ENCODE measurements around the gene PLA2G5. TPM values are rescaled to one million over a fixed set of nuclear protein-coding genes. Genes with fewer than 3 reads are reported as not detected.
"Not testable (repeated sequence)": the region's sequence is repeated elsewhere in the genome, so short reads cannot be mapped to it uniquely, and the experiment has no call there.

Gene PLA2G5
- not detected for polyA plus RNA-seq

- Mint-ChIP-seq H3K36me3 (no peaks in the 10 kb centered on the region), H3K27me3 (ENCODE audit: low read depth in 3 of 3) (peaks cover 0 to 5% (median 2%) of the 10 kb centered on the region in 3 donors), H3K4me3 (no peak within 1 kb of the TSS), H3K27ac (no peak within 1 kb of the TSS), H3K9me3 (no peaks in the 10 kb centered on the region), H3K4me1 (no peaks in the 10 kb centered on the region)
- DNase-seq = no peak
Observed at GRCh38 chr1:20069874-20070273, at the start of gene PLA2G5. Gene PLA2G5 (plus strand): TSS chr1:20070194. CDS start chr1:20084831, 14,637 bp downstream.

- peaks cover 12 to 19% (median 13%) of the 10 kb centered on the region in 3 donors for H3K27me3 Mint-ChIP-seq (ENCODE audit: low read depth in 3 of 3)
Observed at GRCh38 chr1:20028125-20028524, 41.9 kb upstream of the PLA2G5 start.

GRCh38 chr1:20028726-20029125 is 41.3 kb upstream of the PLA2G5 start:
- Mint-ChIP-seq H3K27me3 (ENCODE audit: low read depth in 3 of 3) (peaks cover 10 to 21% (median 12%) of the 10 kb centered on the region in 3 donors), H3K9me3 (peaks cover 0 to 6% (median 3%) of the 10 kb centered on the region in 6 donors), H3K27ac (no peak overlapping the region), H3K4me1 (no peaks in the 10 kb centered on the region), H3K36me3 (peaks cover 0 to 5% (median 3%) of the 10 kb centered on the region in 3 donors), H3K4me3 (no peak overlapping the region)
- no peak for DNase-seq

More at GRCh38 chr1:20028125-20028524, 41.9 kb upstream of the PLA2G5 start:
- Mint-ChIP-seq H3K4me1 (no peaks in the 10 kb centered on the region), H3K27ac (no peak overlapping the region), H3K4me3 (no peak overlapping the region), H3K9me3 (peaks cover 0 to 7% (median 2%) of the 10 kb centered on the region in 6 donors), H3K36me3 (peaks cover 0 to 1% (median under 1%) of the 10 kb centered on the region in 3 donors)
- no peak for DNase-seq

GRCh38 chr1:20029178-20029912 is 40.6 kb upstream of the PLA2G5 start:
- Mint-ChIP-seq H3K9me3 (peaks cover 2 to 7% (median 6%) of the 10 kb centered on the region in 6 donors), H3K27me3 (ENCODE audit: low read depth in 3 of 3) (peaks cover 7 to 25% (median 10%) of the 10 kb centered on the region in 3 donors), H3K27ac (no peak overlapping the region), H3K4me3 (no peak overlapping the region), H3K4me1 (no peaks in the 10 kb centered on the region), H3K36me3 (peaks cover 0 to 11% (median 6%) of the 10 kb centered on the region in 3 donors)
- DNase-seq = no peak

- peaks cover 12 to 22% (median 14%) of the 10 kb centered on the region in 3 donors for H3K27me3 Mint-ChIP-seq (ENCODE audit: low read depth in 3 of 3)
- not testable (repeated sequence) for DNase-seq, H3K4me1 Mint-ChIP-seq, H3K4me3 Mint-ChIP-seq, H3K27ac Mint-ChIP-seq
- peaks cover 11 to 19% (median 11%) of the 10 kb centered on the region in 6 donors for H3K9me3 Mint-ChIP-seq
- peaks cover 0 to 15% (median 11%) of the 10 kb centered on the region in 3 donors for H3K36me3 Mint-ChIP-seq
Observed at GRCh38 chr1:20030436-20031151, 39.4 kb upstream of the PLA2G5 start.

GRCh38 chr1:20031161-20031560 is 38.8 kb upstream of the PLA2G5 start:
- Mint-ChIP-seq H3K4me1 (no peaks in the 10 kb centered on the region), H3K27ac (no peak overlapping the region), H3K27me3 (ENCODE audit: low read depth in 3 of 3) (peaks cover 12 to 19% (median 14%) of the 10 kb centered on the region in 3 donors), H3K9me3 (peaks cover 13 to 25% (median 16%) of the 10 kb centered on the region in 6 donors), H3K36me3 (peaks cover 2 to 19% (median 13%) of the 10 kb centered on the region in 3 donors), H3K4me3 (no peak overlapping the region)
- no peak for DNase-seq

GRCh38 chr1:20031836-20032235 is 38.2 kb upstream of the PLA2G5 start:
- Mint-ChIP-seq H3K4me1 (no peaks in the 10 kb centered on the region), H3K9me3 (peaks cover 13 to 31% (median 21%) of the 10 kb centered on the region in 6 donors), H3K36me3 (peaks cover 3 to 20% (median 14%) of the 10 kb centered on the region in 3 donors), H3K4me3 (no peak overlapping the region), H3K27me3 (ENCODE audit: low read depth in 3 of 3) (peaks cover 7 to 16% (median 12%) of the 10 kb centered on the region in 3 donors), H3K27ac (no peak overlapping the region)
- DNase-seq = no peak

GRCh38 chr1:20032425-20032824 is 37.6 kb upstream of the PLA2G5 start:
- Mint-ChIP-seq H3K9me3 (peaks cover 13 to 37% (median 23%) of the 10 kb centered on the region in 6 donors), H3K27ac (no peak overlapping the region), H3K36me3 (peaks cover 3 to 23% (median 14%) of the 10 kb centered on the region in 3 donors), H3K4me1 (peaks cover 5% of the 10 kb centered on the region in 2 donors), H3K27me3 (ENCODE audit: low read depth in 3 of 3) (peaks cover 4 to 21% (median 12%) of the 10 kb centered on the region in 3 donors), H3K4me3 (no peak overlapping the region)
- DNase-seq = no peak

- Mint-ChIP-seq H3K27ac (no peak overlapping the region), H3K27me3 (ENCODE audit: low read depth in 3 of 3) (peaks cover 4 to 18% (median 13%) of the 10 kb centered on the region in 3 donors), H3K36me3 (peaks cover 3 to 23% (median 14%) of the 10 kb centered on the region in 3 donors), H3K9me3 (peaks cover 14 to 37% (median 23%) of the 10 kb centered on the region in 6 donors), H3K4me1 (peaks cover 15% of the 10 kb centered on the region in 2 donors), H3K4me3 (no peak overlapping the region)
- DNase-seq = no peak
Observed at GRCh38 chr1:20033420-20033819, 36.6 kb upstream of the PLA2G5 start.

GRCh38 chr1:20035114-20035513 is 34.9 kb upstream of the PLA2G5 start:
- H3K9me3 Mint-ChIP-seq = peaks cover 14 to 37% (median 23%) of the 10 kb centered on the region in 6 donors
- peaks cover 3 to 23% (median 14%) of the 10 kb centered on the region in 3 donors for H3K36me3 Mint-ChIP-seq
- no peak overlapping the region for H3K4me3 Mint-ChIP-seq
- no peak overlapping the region for H3K27ac Mint-ChIP-seq
- peaks cover 17 to 18% of the 10 kb centered on the region in 2 donors for H3K4me1 Mint-ChIP-seq
- H3K27me3 Mint-ChIP-seq (ENCODE audit: low read depth in 3 of 3) = peaks cover 2 to 14% (median 11%) of the 10 kb centered on the region in 3 donors
- no peak for DNase-seq

- H3K4me3 Mint-ChIP-seq = peak overlapping the region in 4 of 5 donors; percentile 53 to 71 (median 64)
- peak overlapping the region in 1 of 6 donors; percentile 54 for H3K27ac Mint-ChIP-seq
Observed at GRCh38 chr1:20037877-20038276, 32.1 kb upstream of the PLA2G5 start.

GRCh38 chr1:20047096-20047495 is 22.9 kb upstream of the PLA2G5 start:
- no peak for DNase-seq
- Mint-ChIP-seq H3K9me3 (peaks cover 3 to 22% (median 12%) of the 10 kb centered on the region in 6 donors), H3K4me3 (no peak overlapping the region)

More at GRCh38 chr1:20037877-20038276, 32.1 kb upstream of the PLA2G5 start:
- peaks cover 2 to 14% (median 11%) of the 10 kb centered on the region in 3 donors for H3K27me3 Mint-ChIP-seq (ENCODE audit: low read depth in 3 of 3)
- peaks cover 13 to 37% (median 23%) of the 10 kb centered on the region in 6 donors for H3K9me3 Mint-ChIP-seq
- peaks cover 17 to 18% of the 10 kb centered on the region in 2 donors for H3K4me1 Mint-ChIP-seq
- H3K36me3 Mint-ChIP-seq = peaks cover 3 to 23% (median 14%) of the 10 kb centered on the region in 3 donors
- DNase-seq = no peak

GRCh38 chr1:20048563-20048962 is 21.4 kb upstream of the PLA2G5 start:
- Mint-ChIP-seq H3K9me3 (peaks cover 8 to 28% (median 16%) of the 10 kb centered on the region in 6 donors), H3K4me3 (no peak overlapping the region), H3K36me3 (peaks cover 8 to 16% (median 13%) of the 10 kb centered on the region in 3 donors), H3K27ac (no peak overlapping the region), H3K4me1 (no peaks in the 10 kb centered on the region), H3K27me3 (ENCODE audit: low read depth in 3 of 3) (peaks cover 0 to 8% (median 2%) of the 10 kb centered on the region in 3 donors)
- no peak for DNase-seq

More at GRCh38 chr1:20047096-20047495, 22.9 kb upstream of the PLA2G5 start:
- H3K36me3 Mint-ChIP-seq = peaks cover 6 to 8% (median 8%) of the 10 kb centered on the region in 3 donors
- H3K4me1 Mint-ChIP-seq = no peaks in the 10 kb centered on the region
- no peak overlapping the region for H3K27ac Mint-ChIP-seq
- H3K27me3 Mint-ChIP-seq (ENCODE audit: low read depth in 3 of 3) = peaks cover 0 to 8% (median 2%) of the 10 kb centered on the region in 3 donors

All from immature natural killer cell (primary cell).